ENCODE measurements around the gene EPHA6.

EPHA6 gene

DNA sequence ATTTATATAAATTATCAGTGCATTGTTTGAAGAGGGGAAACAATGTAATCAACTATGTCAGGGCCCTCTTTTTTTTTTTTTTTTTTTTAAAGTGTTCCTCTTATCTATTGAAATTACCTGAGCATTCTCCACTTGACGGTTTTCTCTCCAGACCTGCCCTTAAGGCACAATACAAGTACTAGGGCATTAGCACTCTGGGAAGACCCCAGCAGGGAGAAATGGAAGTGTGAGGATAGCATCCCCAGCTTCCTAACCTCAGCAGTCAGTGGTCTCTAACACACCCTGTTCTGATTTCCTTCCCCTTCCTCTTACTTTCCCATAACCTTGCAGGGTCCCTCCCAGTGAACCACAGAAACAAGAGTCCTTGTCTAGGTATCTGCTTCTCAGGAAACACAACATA, 491.8 kb downstream of the EPHA6 start:
- Mint-ChIP-seq H3K36me3 (ENCODE audit: low read depth) (no peaks in the 10 kb centered on the region), H3K9me3 (peaks cover 3% of the 10 kb centered on the region), H3K27me3 (ENCODE audit: low read depth) (no peaks in the 10 kb centered on the region), H3K4me1 (no peaks in the 10 kb centered on the region), H3K27ac (no peak overlapping the region), H3K4me3 (no peak overlapping the region)
- TF ChIP-seq, protein P1, sequence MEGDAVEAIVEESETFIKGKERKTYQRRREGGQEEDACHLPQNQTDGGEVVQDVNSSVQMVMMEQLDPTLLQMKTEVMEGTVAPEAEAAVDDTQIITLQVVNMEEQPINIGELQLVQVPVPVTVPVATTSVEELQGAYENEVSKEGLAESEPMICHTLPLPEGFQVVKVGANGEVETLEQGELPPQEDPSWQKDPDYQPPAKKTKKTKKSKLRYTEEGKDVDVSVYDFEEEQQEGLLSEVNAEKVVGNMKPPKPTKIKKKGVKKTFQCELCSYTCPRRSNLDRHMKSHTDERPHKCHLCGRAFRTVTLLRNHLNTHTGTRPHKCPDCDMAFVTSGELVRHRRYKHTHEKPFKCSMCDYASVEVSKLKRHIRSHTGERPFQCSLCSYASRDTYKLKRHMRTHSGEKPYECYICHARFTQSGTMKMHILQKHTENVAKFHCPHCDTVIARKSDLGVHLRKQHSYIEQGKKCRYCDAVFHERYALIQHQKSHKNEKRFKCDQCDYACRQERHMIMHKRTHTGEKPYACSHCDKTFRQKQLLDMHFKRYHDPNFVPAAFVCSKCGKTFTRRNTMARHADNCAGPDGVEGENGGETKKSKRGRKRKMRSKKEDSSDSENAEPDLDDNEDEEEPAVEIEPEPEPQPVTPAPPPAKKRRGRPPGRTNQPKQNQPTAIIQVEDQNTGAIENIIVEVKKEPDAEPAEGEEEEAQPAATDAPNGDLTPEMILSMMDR (IDR thresholded peaks at IDR 0.05; ENCODE audit: unreplicated experiment in 3 of 3), result no peak

DNA sequence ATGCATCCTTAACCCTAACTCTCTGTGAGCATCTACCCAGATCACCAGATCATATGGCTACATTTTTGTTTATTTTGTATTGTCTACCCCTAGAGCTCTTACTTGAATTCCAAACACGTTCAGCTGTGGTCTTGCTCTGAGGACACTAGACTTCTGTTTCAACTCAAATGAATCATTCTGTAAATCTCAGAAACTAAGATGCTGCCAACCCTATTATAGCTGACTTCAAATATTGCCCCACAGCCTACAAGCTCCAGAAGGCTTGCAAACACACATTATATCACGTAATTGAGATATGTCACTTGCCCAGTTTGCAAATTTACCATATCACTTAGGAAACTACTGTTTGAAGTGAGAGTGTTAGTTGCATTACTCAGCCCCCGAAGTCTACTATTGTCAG, 524.0 kb downstream of the EPHA6 start:
- Mint-ChIP-seq H3K27me3 (ENCODE audit: low read depth) (no peaks in the 10 kb centered on the region), H3K4me1 (no peaks in the 10 kb centered on the region), H3K4me3 (no peak overlapping the region), H3K9me3 (peaks cover 2% of the 10 kb centered on the region), H3K36me3 (ENCODE audit: low read depth) (no peaks in the 10 kb centered on the region), H3K27ac (no peak overlapping the region)
- TF ChIP-seq, protein P1 (IDR thresholded peaks at IDR 0.05; ENCODE audit: unreplicated experiment in 3 of 3), result no peak

DNA sequence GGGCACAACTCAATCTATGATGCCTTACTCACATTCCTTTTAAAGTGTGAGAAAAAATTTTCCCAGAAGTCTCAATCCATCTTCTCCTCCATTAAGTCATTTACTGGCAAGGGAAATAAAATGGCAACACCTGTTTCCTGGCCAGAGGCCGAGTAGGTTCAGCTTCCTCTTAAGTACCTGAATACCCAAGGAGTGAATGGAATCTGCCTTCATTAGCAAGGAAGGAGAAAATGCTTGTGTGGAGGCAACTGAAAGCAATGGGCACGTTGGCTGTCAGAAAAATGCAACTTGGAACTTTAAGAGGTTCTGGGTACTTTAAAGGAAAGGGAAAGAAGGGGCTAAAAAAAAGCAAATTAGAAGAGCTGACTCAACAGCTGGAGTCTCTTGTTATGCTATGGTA, 526.5 kb downstream of the EPHA6 start:
- H3K27me3 Mint-ChIP-seq (ENCODE audit: low read depth), result no peaks in the 10 kb centered on the region
- H3K4me1 Mint-ChIP-seq, result no peaks in the 10 kb centered on the region
- TF ChIP-seq, protein P1 (IDR thresholded peaks at IDR 0.05; ENCODE audit: unreplicated experiment in 3 of 3), result no peak
- peaks cover 2% of the 10 kb centered on the region for H3K9me3 Mint-ChIP-seq
- H3K4me3 Mint-ChIP-seq, result no peak overlapping the region
- no peak overlapping the region for H3K27ac Mint-ChIP-seq
- no peaks in the 10 kb centered on the region for H3K36me3 Mint-ChIP-seq (ENCODE audit: low read depth)

- Mint-ChIP-seq H3K4me1 (no peaks in the 10 kb centered on the region), H3K9me3 (peaks cover 3% of the 10 kb centered on the region)
Observed at GRCh38 chr3:97347780-97348179, 533.4 kb downstream of the EPHA6 start.

DNA sequence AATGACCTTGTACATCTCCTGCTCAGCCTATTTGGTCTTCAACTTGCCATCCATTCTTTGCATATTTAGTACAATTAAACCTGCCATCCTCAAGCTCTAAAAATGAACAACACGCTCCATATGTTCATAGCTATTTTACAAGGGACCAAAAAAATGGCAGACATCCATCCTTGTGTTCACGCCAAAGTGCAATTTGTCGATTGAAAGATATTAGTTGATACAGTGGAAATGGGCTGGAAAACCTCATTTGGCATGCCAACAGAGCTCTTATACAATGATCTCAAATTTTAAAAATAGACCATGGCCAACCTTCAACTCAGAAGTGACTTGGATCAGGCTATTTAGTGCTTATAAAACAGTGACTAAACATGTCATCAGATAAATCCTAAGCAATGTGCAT, 536.6 kb downstream of the EPHA6 start:
- TF ChIP-seq, protein P1 (IDR thresholded peaks at IDR 0.05; ENCODE audit: unreplicated experiment in 3 of 3), result no peak
- Mint-ChIP-seq H3K27ac (no peak overlapping the region), H3K27me3 (ENCODE audit: low read depth) (no peaks in the 10 kb centered on the region), H3K4me1 (no peaks in the 10 kb centered on the region), H3K36me3 (ENCODE audit: low read depth) (no peaks in the 10 kb centered on the region), H3K9me3 (peaks cover 11% of the 10 kb centered on the region), H3K4me3 (no peak overlapping the region)

More at GRCh38 chr3:97347780-97348179, 533.4 kb downstream of the EPHA6 start:
- H3K27ac Mint-ChIP-seq, result no peak overlapping the region
- H3K36me3 Mint-ChIP-seq (ENCODE audit: low read depth), result no peaks in the 10 kb centered on the region
- H3K27me3 Mint-ChIP-seq (ENCODE audit: low read depth), result no peaks in the 10 kb centered on the region
- TF ChIP-seq, protein P1 (IDR thresholded peaks at IDR 0.05; ENCODE audit: unreplicated experiment in 3 of 3), result no peak
- H3K4me3 Mint-ChIP-seq, result no peak overlapping the region

- H3K4me1 Mint-ChIP-seq, result no peaks in the 10 kb centered on the region
- no peaks in the 10 kb centered on the region for H3K36me3 Mint-ChIP-seq (ENCODE audit: low read depth)
- TF ChIP-seq, protein P1 (IDR thresholded peaks at IDR 0.05; ENCODE audit: unreplicated experiment in 3 of 3), result no peak
- H3K4me3 Mint-ChIP-seq, result no peak overlapping the region
- H3K9me3 Mint-ChIP-seq, result peaks cover 11% of the 10 kb centered on the region
- H3K27ac Mint-ChIP-seq, result no peak overlapping the region
- no peaks in the 10 kb centered on the region for H3K27me3 Mint-ChIP-seq (ENCODE audit: low read depth)
Observed at GRCh38 chr3:97353176-97353575, 538.8 kb downstream of the EPHA6 start.
